Measurements from ENCODE around the gene CEACAM4. TPM values are rescaled to one million over a fixed set of nuclear protein-coding genes. Genes with fewer than 3 reads are reported as not detected.

Gene CEACAM4
- total and polyA plus RNA-seq, 2 of the 8 experiments (the other 6 are each of a cell fraction or from before 2014, with no cell fraction given): not detected

- Histone ChIP-seq H3K79me2 (ENCODE audit: control insufficient read depth in 1 of 2, insufficient read depth in 2 of 2, low read length in 2 of 2) (no peaks in the 10 kb centered on the region), H3K27ac (ENCODE audit: low read depth, low read length) (no peak overlapping the region), H3K4me2 (ENCODE audit: insufficient read depth in 1 of 2, low read depth in 2 of 2, low read length in 2 of 2) (no peak overlapping the region), H4K5ac (ENCODE audit: insufficient read length, low read depth, low read length) (no peak overlapping the region), H3K4ac (replicated peaks; ENCODE audit: insufficient read length, low read depth, low read length) (no peak overlapping the region), H3K27me3 (replicated peaks in 1 of 4; ENCODE audit: control insufficient read depth in 3 of 4, extremely low read depth in 1 of 4, insufficient read depth in 3 of 4, low read length in 3 of 4) (0 out of 7 replicates have a peak, but pooled peaks cover 0 to 2% (median 0%) of the 10 kb centered on the region in 4 experiments), H4K20me1 (replicated peaks in 1 of 2; ENCODE audit: control insufficient read depth in 1 of 2, insufficient read depth in 2 of 2, low read length in 2 of 2) (no peaks in the 10 kb centered on the region), H3K9ac (replicated peaks in 1 of 4; ENCODE audit: extremely low read depth in 1 of 4, low read depth in 3 of 4, low read length in 3 of 4) (no peak overlapping the region), H2BK15ac (ENCODE audit: low read length) (no peak overlapping the region), H4K91ac (replicated peaks; ENCODE audit: insufficient read length, low read length) (no peak overlapping the region), H3K4me3 (ENCODE audit: extremely low read depth in 1 of 4, insufficient read depth in 2 of 4, low read depth in 3 of 4, low read length in 4 of 4) (no peak overlapping the region), H2BK5ac (ENCODE audit: low read depth, low read length) (no peak overlapping the region), H3K79me1 (ENCODE audit: low read depth, low read length) (no peaks in the 10 kb centered on the region), H2BK120ac (replicated peaks; ENCODE audit: low read depth, low read length) (no peak overlapping the region), H3K36me3 (ENCODE audit: control insufficient read depth in 2 of 4, insufficient read depth in 4 of 4, low read length in 3 of 4) (no peaks in the 10 kb centered on the region), H3K18ac (ENCODE audit: extremely low read depth, low read length) (no peak overlapping the region), H3K23ac (ENCODE audit: insufficient read length) (no peak overlapping the region), H2BK20ac (ENCODE audit: low read length) (no peak overlapping the region), H2AK5ac (ENCODE audit: low read depth, low read length) (no peak overlapping the region), H3K9me3 (ENCODE audit: insufficient read depth in 2 of 2, low read depth in 1 of 2, low read length in 1 of 2) (peaks cover 82 to 93% of the 10 kb centered on the region in 2 experiments), H3K4me1 (replicated peaks in 1 of 4; ENCODE audit: control insufficient read depth in 3 of 4, insufficient read depth in 4 of 4, low read length in 3 of 4) (no peaks in the 10 kb centered on the region), H2AFZ (ENCODE audit: low read length) (no peak overlapping the region), H3K56ac (replicated peaks; ENCODE audit: insufficient read length, low read depth, low read length) (no peak overlapping the region), H3K14ac (ENCODE audit: insufficient read length) (no peak overlapping the region), H4K8ac (ENCODE audit: extremely low read depth, insufficient read depth, low read length) (no peak overlapping the region), H3K23me2 (ENCODE audit: low read depth, low read length) (no peaks in the 10 kb centered on the region; the same call in 1 of the 2 replicates), H2BK12ac (ENCODE audit: low read depth, low read length) (no peak overlapping the region)
- ChIA-PET CTCF (ENCODE audit: partially characterized antibody) (interaction anchor here (0.7 to 1.1 kb wide), 2 partner anchors 23 to 25 kb away, joined by 3 to 4 read pairs; no protein-coding TSS in a partner anchor), POLR2A (ENCODE audit: partially characterized antibody) (no interaction called here)
- no peak for FAIRE-seq
- WGBS, 2 experiments (ENCODE audit: extremely low coverage in 1 of 2, insufficient coverage in 1 of 2, insufficient read length in 1 of 2, insufficient replicate concordance in 2 of 2, low coverage in 1 of 2, low lambda C conversion rate in 2 of 2, missing lambda C conversion rate in 1 of 2): 58% methylated on average over 9 of the region's 9 CpGs; no CpG with 5 or more reads in 1 of the 2 experiments
- no peak for DNase-seq (ENCODE audit: low read depth in 1 of 2, low spot score in 2 of 2)
- TF ChIP-seq ZNF274 (IDR thresholded peaks at IDR 0.05; ENCODE audit: borderline replicate concordance, extremely low read depth, low read length): no peak
- TF ChIP-seq NRF1 (IDR thresholded peaks at IDR 0.05; ENCODE audit: low read depth, low read length): no peak
- TF ChIP-seq YY1 (IDR thresholded peaks at IDR 0.05; ENCODE audit: low read depth, low read length): no peak
- no peak for TF ChIP-seq SAP30 (IDR thresholded peaks at IDR 0.05; ENCODE audit: insufficient read depth, insufficient replicate concordance, low read length)
- TF ChIP-seq SP2 (IDR thresholded peaks at IDR 0.05; ENCODE audit: low read length): no peak
- TF ChIP-seq JUND (IDR thresholded peaks at IDR 0.05; ENCODE audit: low read length): no peak
- TF ChIP-seq SUZ12 (IDR thresholded peaks at IDR 0.05; ENCODE audit: low read length): no peak
- no peak for TF ChIP-seq RFX5 (IDR thresholded peaks at IDR 0.05; ENCODE audit: borderline replicate concordance, low read depth, low read length)
- TF ChIP-seq POLR2AphosphoS5 (IDR thresholded peaks at IDR 0.05; ENCODE audit: low read depth, low read length): no peak
- TF ChIP-seq TAF7 (optimal IDR thresholded peaks at IDR 0.05; ENCODE audit: borderline replicate concordance, low read depth, low read length): no peak
- no peak for TF ChIP-seq GABPA (IDR thresholded peaks at IDR 0.05; ENCODE audit: borderline replicate concordance, insufficient read depth, low read length)
- no peak for TF ChIP-seq TCF12 (IDR thresholded peaks at IDR 0.05; ENCODE audit: low read depth, low read length)
- TF ChIP-seq, protein P1, sequence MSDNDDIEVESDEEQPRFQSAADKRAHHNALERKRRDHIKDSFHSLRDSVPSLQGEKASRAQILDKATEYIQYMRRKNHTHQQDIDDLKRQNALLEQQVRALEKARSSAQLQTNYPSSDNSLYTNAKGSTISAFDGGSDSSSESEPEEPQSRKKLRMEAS (IDR thresholded peaks at IDR 0.05): no peak
These were observed 9.9 kb downstream of the CEACAM4 start for GRCh38 chr19:41616792-41617621.
